HCT116 (cell line): ENCODE measurements around the gene PTPN1. TPM values are rescaled to one million over a fixed set of nuclear protein-coding genes. Genes with fewer than 3 reads are reported as not detected.
A peak's percentile ranks its signal among the peaks of the same experiment; 100 is the strongest.

Experiments
- ATAC-seq: fragments of 200-7000 bp; cut with Tn5 transposase; 2 replicates; pipeline ENCODE4 v1.9.1; 2020; ENCODE audit warnings: mild to moderate bottlenecking, moderate library complexity
- BruUV-seq: library from RNA; stranded (reverse); fragments of 400-500 nt; replicated peaks from 2 replicates; lab custom pipeline; 2021; lab: Mats Ljungman, UMichigan
- CTCF ChIA-PET: fragments of 300-600 bp; sonication (Branson Sonifier 250); formaldehyde crosslinking; loops from one replicate; lab custom pipeline; 2021; ENCODE audit warnings: antibody characterized with exemption; lab: Charles Lee
- POLR2A ChIA-PET: fragments of 300-600, 350-600 bp; sonication (Branson Sonifier 250); formaldehyde crosslinking; loops from one replicate; lab custom pipeline; 2021; ENCODE audit warnings: antibody characterized with exemption; lab: Charles Lee
- RAD21 ChIA-PET, 2 experiments: fragments of 300-600 bp; sonication (Branson Sonifier 250); formaldehyde crosslinking; loops; one replicate each; lab custom pipeline; 2023; ENCODE audit warnings: low total read pairs in 2 of 2; ENCODE audit not compliant: uncharacterized antibody in 2 of 2, unreplicated experiment in 2 of 2, low non-redundant PET in 1 of 2; lab: Charles Lee
- DNase-seq: peaks from one replicate; pipeline ENCODE4 v3.0.0-alpha.2; 2010; ENCODE audit warnings: low read depth, low spot score
- H2AFZ ChIP-seq: fragments of 200-600 bp; shearing (Covaris generic), sonication (generic); 2 replicates; pipeline ENCODE4 v1.6.1; 2017; ENCODE audit warnings: low read depth, mixed run types, mixed read lengths, antibody characterized with exemption, low read length; ENCODE audit not compliant: poor library complexity, severe bottlenecking
- H3K27ac ChIP-seq: 2 replicates; pipeline ENCODE4 v1.5.1; 2012; ENCODE audit warnings: low read depth, low read length
- H3K27me3 ChIP-seq: fragments of 200-600 bp; sonication (generic); 2 replicates; pipeline ENCODE4 v1.6.1; 2016; ENCODE audit warnings: mixed run types, low read length, mixed read lengths; ENCODE audit not compliant: insufficient read depth
- H3K36me3 ChIP-seq, 2 experiments: fragments of 200-500 bp in 1 of 2; fragments of 200-600 bp in 1 of 2; sonication (Bioruptor generic) in 1 of 2; sonication (generic) in 1 of 2; 2 replicates each; pipeline versions ENCODE4 v1.5.1 to v1.6.1; 2014 to 2016; ENCODE audit warnings: low read length in 2 of 2, inconsistent platforms in 1 of 2, mixed read lengths in 1 of 2, mixed run types in 1 of 2; ENCODE audit not compliant: insufficient read depth in 2 of 2, control insufficient read depth in 1 of 2
- H3K4me1 ChIP-seq, 2 experiments: fragments of 200-600 bp in 1 of 2; sonication (generic) in 1 of 2; 2 replicates each; pipeline versions ENCODE4 v1.5.1 to v1.6.1; 2012 to 2017; ENCODE audit warnings: low read length in 2 of 2, inconsistent platforms in 1 of 2, mild to moderate bottlenecking in 1 of 2, mixed read lengths in 1 of 2, mixed run types in 1 of 2, moderate library complexity in 1 of 2; ENCODE audit not compliant: insufficient read depth in 2 of 2, control insufficient read depth in 1 of 2
- H3K4me2 ChIP-seq: fragments of 200-600 bp; sonication (generic); 2 replicates; pipeline ENCODE4 v1.6.1; 2017; ENCODE audit warnings: mixed run types, low read length, mixed read lengths
- H3K4me3 ChIP-seq, 2 experiments: fragments of 200-600 bp in 1 of 2; sonication (generic) in 1 of 2; replicated peaks in 1 of 2; 2 replicates each; pipeline ENCODE4 v1.5.1; 2011 to 2016; ENCODE audit warnings: low read length in 2 of 2, control low read depth in 1 of 2, low read depth in 1 of 2, mild to moderate bottlenecking in 1 of 2, mixed read lengths in 1 of 2, mixed run types in 1 of 2
- H3K79me2 ChIP-seq: fragments of 200-600 bp; sonication (generic); 2 replicates; pipeline ENCODE4 v1.6.1; 2017; ENCODE audit warnings: mild to moderate bottlenecking, mixed run types, low read length, moderate library complexity, mixed read lengths; ENCODE audit not compliant: insufficient read depth
- H3K9ac ChIP-seq: fragments of 200-600 bp; sonication (generic); 2 replicates; pipeline ENCODE4 v1.6.1; 2016; ENCODE audit warnings: low read length, mixed read lengths
- H3K9me2 ChIP-seq: fragments of 200-600 bp; sonication (generic), shearing (Covaris generic); 2 replicates; pipeline ENCODE4 v1.6.1; 2017; ENCODE audit warnings: mixed run types, mild to moderate bottlenecking, moderate library complexity; ENCODE audit not compliant: insufficient read depth
- H3K9me3 ChIP-seq, 2 experiments: fragments of 200-500 bp in 1 of 2; fragments of 200-600 bp in 1 of 2; sonication (Bioruptor generic) in 1 of 2; sonication (generic) in 1 of 2; 2 replicates each; pipeline ENCODE4 v1.6.1; 2014 to 2017; ENCODE audit warnings: low read length in 2 of 2, mixed read lengths in 2 of 2, inconsistent platforms in 1 of 2, low read depth in 1 of 2, mild to moderate bottlenecking in 1 of 2, mixed run types in 1 of 2, moderate library complexity in 1 of 2; ENCODE audit not compliant: control insufficient read depth in 1 of 2, insufficient read depth in 1 of 2
- H4K20me1 ChIP-seq: fragments of 200-600 bp; sonication (generic), shearing (Covaris generic); 2 replicates; pipeline ENCODE4 v1.6.1; 2017; ENCODE audit warnings: mixed run types, mild to moderate bottlenecking, moderate library complexity; ENCODE audit not compliant: insufficient read depth
- CBX3 ChIP-seq: IDR thresholded peaks from 2 replicates; pipeline ENCODE4 v1.6.1; 2012; ENCODE audit warnings: low read depth
- CEBPB ChIP-seq: IDR thresholded peaks from 2 replicates; pipeline ENCODE4 v1.6.1; 2012; ENCODE audit warnings: low read depth
- EGR1 ChIP-seq: IDR thresholded peaks from 2 replicates; pipeline ENCODE4 v1.6.1; 2012; ENCODE audit warnings: low read depth
- ELF1 ChIP-seq: IDR thresholded peaks from 2 replicates; pipeline ENCODE4 v1.6.1; 2012; ENCODE audit warnings: low read depth, borderline replicate concordance
- EZH2 ChIP-seq: fragments of 200-600 bp; sonication (generic); IDR thresholded peaks from 2 replicates; pipeline ENCODE4 v1.6.1; 2017; ENCODE audit warnings: antibody characterized with exemption, mixed run types
- FOSL1 ChIP-seq: IDR thresholded peaks from 2 replicates; pipeline ENCODE4 v1.6.1; 2012; ENCODE audit warnings: low read depth
- POLR2A ChIP-seq: IDR thresholded peaks from 2 replicates; pipeline ENCODE4 v1.7.0; 2011; ENCODE audit warnings: borderline replicate concordance; ENCODE audit not compliant: insufficient read depth, insufficient read length; ENCODE audit errors: extremely low read depth
- POLR2AphosphoS5 ChIP-seq: IDR thresholded peaks from 2 replicates; pipeline ENCODE4 v1.6.1; 2011; ENCODE audit warnings: mild to moderate bottlenecking, low read depth, low read length, moderate library complexity
- RAD21 ChIP-seq: IDR thresholded peaks from 2 replicates; pipeline ENCODE4 v1.6.1; 2012; ENCODE audit warnings: low read depth, mild to moderate bottlenecking
- SIN3A ChIP-seq: IDR thresholded peaks from 2 replicates; pipeline ENCODE4 v1.6.1; 2012; ENCODE audit warnings: low read depth
- SP1 ChIP-seq: IDR thresholded peaks from 2 replicates; pipeline ENCODE4 v1.6.1; 2012; ENCODE audit warnings: low read depth
- TCF7L2 ChIP-seq: IDR thresholded peaks from 2 replicates; pipeline ENCODE4 v1.7.0; 2011; ENCODE audit warnings: borderline replicate concordance, inconsistent platforms; ENCODE audit not compliant: insufficient read depth, insufficient read length; ENCODE audit errors: extremely low read depth
- YY1 ChIP-seq: IDR thresholded peaks from 2 replicates; pipeline ENCODE4 v1.6.1; 2011; ENCODE audit warnings: low read length, low read depth, moderate library complexity, mild to moderate bottlenecking; ENCODE audit not compliant: insufficient replicate concordance; ENCODE audit errors: extremely low read depth
- ZFX ChIP-seq: fragments of 450-650 bp; IDR thresholded peaks from 2 replicates; pipeline ENCODE4 v1.6.1; 2017
- ZNF274 ChIP-seq: fragments of 200-500 bp; sonication (Bioruptor generic); IDR thresholded peaks from 2 replicates; pipeline ENCODE4 v1.6.1; 2014; ENCODE audit warnings: mild to moderate bottlenecking, low read depth, low read length, inconsistent platforms
- intact Hi-C: fragments of 100-400 bp; cut with micrococcal nuclease; formaldehyde crosslinking; loops from 2 replicates; pipeline ENCODE4 v1.10.0; 2022
- total RNA-seq: library from RNA; stranded (reverse); gene quantifications from one replicate; pipeline ENCODE4 v1.2.1, GENCODE V29; 2021; ENCODE audit not compliant: unreplicated experiment
- TF ChIP-seq, protein P1 (sequence below): IDR thresholded peaks from 2 replicates; pipeline ENCODE4 v1.6.1; 2012
- TF ChIP-seq, protein P2 (sequence below): IDR thresholded peaks from 2 replicates; pipeline ENCODE4 v1.6.1; 2012
- TF ChIP-seq, protein P3 (sequence below): IDR thresholded peaks from 2 replicates; pipeline ENCODE4 v1.6.1; 2012; ENCODE audit warnings: low read depth
- TF ChIP-seq, protein P4 (sequence below): IDR thresholded peaks from 2 replicates; pipeline ENCODE4 v1.6.1; 2011; ENCODE audit warnings: mild to moderate bottlenecking, low read length, moderate library complexity; ENCODE audit not compliant: insufficient replicate concordance; ENCODE audit errors: extremely low read depth

PTPN1 gene
- total RNA-seq, 1 experiment from 2014 or later, result 47.5 TPM

DNA sequence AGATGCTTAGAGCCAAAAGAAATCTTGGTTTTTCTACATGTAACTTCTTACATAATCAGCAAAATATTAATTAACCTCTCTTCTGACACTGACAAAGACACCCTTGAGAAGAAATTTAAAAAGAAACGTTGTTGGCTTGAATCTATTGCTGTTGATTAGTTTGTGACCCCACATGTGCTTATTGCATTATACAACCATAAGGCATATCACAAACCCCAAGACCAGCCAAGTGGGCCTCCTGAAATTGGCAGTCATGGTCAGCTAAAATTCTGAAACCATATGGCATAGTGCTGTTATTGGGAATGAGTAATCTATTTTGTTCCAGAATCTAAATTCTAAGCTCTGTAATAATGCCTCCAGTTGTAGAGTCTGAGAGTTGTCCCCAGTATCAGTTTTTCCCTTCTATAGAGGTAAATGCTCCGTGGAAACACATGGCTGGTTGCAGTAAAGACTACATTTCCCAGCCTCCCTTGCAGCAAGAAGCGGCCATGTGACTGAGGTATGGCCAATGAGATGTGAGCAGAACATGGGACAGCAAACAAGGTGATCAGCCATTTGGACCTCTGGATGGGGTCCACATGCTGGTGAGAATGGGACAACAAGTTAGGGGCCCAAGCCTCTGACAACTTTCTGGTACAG is 42.3 kb upstream of the PTPN1 start:
- no peak overlapping the region for H3K4me2 ChIP-seq
- TF ChIP-seq SP1 (peak; percentile 75), RAD21 (no peak), SIN3A (no peak), POLR2A (no peak), CBX3 (0 out of 2 replicates have a peak, but pooled peaks have one; percentile 33), ELF1 (no peak), ZNF274 (no peak), FOSL1 (no peak), YY1 (peak; percentile 90), TCF7L2 (no peak), POLR2AphosphoS5 (no peak), EZH2 (no peak), EGR1 (no peak), ZFX (no peak), CEBPB (no peak)
- TF ChIP-seq, protein P1, sequence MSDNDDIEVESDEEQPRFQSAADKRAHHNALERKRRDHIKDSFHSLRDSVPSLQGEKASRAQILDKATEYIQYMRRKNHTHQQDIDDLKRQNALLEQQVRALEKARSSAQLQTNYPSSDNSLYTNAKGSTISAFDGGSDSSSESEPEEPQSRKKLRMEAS, result peak; percentile 80
- TF ChIP-seq, protein P2, sequence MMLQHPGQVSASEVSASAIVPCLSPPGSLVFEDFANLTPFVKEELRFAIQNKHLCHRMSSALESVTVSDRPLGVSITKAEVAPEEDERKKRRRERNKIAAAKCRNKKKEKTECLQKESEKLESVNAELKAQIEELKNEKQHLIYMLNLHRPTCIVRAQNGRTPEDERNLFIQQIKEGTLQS, result no peak
- TF ChIP-seq, protein P3, sequence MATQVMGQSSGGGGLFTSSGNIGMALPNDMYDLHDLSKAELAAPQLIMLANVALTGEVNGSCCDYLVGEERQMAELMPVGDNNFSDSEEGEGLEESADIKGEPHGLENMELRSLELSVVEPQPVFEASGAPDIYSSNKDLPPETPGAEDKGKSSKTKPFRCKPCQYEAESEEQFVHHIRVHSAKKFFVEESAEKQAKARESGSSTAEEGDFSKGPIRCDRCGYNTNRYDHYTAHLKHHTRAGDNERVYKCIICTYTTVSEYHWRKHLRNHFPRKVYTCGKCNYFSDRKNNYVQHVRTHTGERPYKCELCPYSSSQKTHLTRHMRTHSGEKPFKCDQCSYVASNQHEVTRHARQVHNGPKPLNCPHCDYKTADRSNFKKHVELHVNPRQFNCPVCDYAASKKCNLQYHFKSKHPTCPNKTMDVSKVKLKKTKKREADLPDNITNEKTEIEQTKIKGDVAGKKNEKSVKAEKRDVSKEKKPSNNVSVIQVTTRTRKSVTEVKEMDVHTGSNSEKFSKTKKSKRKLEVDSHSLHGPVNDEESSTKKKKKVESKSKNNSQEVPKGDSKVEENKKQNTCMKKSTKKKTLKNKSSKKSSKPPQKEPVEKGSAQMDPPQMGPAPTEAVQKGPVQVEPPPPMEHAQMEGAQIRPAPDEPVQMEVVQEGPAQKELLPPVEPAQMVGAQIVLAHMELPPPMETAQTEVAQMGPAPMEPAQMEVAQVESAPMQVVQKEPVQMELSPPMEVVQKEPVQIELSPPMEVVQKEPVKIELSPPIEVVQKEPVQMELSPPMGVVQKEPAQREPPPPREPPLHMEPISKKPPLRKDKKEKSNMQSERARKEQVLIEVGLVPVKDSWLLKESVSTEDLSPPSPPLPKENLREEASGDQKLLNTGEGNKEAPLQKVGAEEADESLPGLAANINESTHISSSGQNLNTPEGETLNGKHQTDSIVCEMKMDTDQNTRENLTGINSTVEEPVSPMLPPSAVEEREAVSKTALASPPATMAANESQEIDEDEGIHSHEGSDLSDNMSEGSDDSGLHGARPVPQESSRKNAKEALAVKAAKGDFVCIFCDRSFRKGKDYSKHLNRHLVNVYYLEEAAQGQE, result no peak
- TF ChIP-seq, protein P4, sequence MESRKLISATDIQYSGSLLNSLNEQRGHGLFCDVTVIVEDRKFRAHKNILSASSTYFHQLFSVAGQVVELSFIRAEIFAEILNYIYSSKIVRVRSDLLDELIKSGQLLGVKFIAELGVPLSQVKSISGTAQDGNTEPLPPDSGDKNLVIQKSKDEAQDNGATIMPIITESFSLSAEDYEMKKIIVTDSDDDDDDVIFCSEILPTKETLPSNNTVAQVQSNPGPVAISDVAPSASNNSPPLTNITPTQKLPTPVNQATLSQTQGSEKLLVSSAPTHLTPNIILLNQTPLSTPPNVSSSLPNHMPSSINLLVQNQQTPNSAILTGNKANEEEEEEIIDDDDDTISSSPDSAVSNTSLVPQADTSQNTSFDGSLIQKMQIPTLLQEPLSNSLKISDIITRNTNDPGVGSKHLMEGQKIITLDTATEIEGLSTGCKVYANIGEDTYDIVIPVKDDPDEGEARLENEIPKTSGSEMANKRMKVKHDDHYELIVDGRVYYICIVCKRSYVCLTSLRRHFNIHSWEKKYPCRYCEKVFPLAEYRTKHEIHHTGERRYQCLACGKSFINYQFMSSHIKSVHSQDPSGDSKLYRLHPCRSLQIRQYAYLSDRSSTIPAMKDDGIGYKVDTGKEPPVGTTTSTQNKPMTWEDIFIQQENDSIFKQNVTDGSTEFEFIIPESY, result no peak

More for the DNA sequence above, 42.3 kb upstream of the PTPN1 start:
- Histone ChIP-seq H3K9me2 (no peaks in the 10 kb centered on the region), H3K9ac (no peak overlapping the region), H4K20me1 (no peaks in the 10 kb centered on the region), H3K79me2 (no peaks in the 10 kb centered on the region), H3K4me3 (no peak overlapping the region), H3K9me3 (no peaks in the 10 kb centered on the region), H3K36me3 (no peaks in the 10 kb centered on the region), H3K27ac (no peak overlapping the region), H3K27me3 (no peaks in the 10 kb centered on the region), H3K4me1 (peaks cover 9 to 38% of the 10 kb centered on the region in 2 experiments; a peak in 3 of 4 replicates), H2AFZ (peak overlapping the region; percentile 73)
- POLR2A ChIA-PET, result no interaction called here
- CTCF ChIA-PET, result interaction anchor here (1.0 kb wide), 1 partner anchor 279 kb away, joined by 3 read pairs; no protein-coding TSS in a partner anchor
- RAD21 ChIA-PET, result interaction anchor here in 1 of 2 experiments (0.7 kb wide), 1 partner anchor 276 kb away, joined by 3 read pairs; no protein-coding TSS in a partner anchor
- DNase-seq (peak; percentile 73), ATAC-seq (peak; percentile 77)
- intact Hi-C loops, result loop anchor here (10.0 kb wide), 1 partner anchor 493 kb away; no protein-coding TSS in a partner anchor
- no TSS peak for BruUV-seq
